Mesothelial cell of epicardium (in vitro differentiated cells): ENCODE results near the gene SHCBP1L. TPM values are rescaled to one million over a fixed set of nuclear protein-coding genes. Genes with fewer than 3 reads are reported as not detected.

Experiments used
- DNase-seq, 2 experiments: peaks; one replicate each; pipeline ENCODE4 v3.0.0; 2021; ENCODE audit warnings: low spot score in 2 of 2; ENCODE audit not compliant: unreplicated experiment in 2 of 2
- H3K27ac Mint-ChIP-seq: 2 replicates; pipeline ENCODE4 v1.8.0; 2021; ENCODE audit warnings: mixed read lengths
- H3K27me3 Mint-ChIP-seq: 2 replicates; pipeline ENCODE4 v1.8.0; 2021; ENCODE audit warnings: low read depth, mixed read lengths
- H3K36me3 Mint-ChIP-seq: 2 replicates; pipeline ENCODE4 v1.8.0; 2021; ENCODE audit warnings: mixed read lengths
- H3K4me1 Mint-ChIP-seq: 2 replicates; pipeline ENCODE4 v1.8.0; 2021; ENCODE audit warnings: mixed read lengths
- H3K4me3 Mint-ChIP-seq: 2 replicates; pipeline ENCODE4 v1.8.0; 2021; ENCODE audit warnings: mild to moderate bottlenecking, moderate library complexity, mixed read lengths
- H3K9me3 Mint-ChIP-seq: 2 replicates; pipeline ENCODE4 v1.8.0; 2021; ENCODE audit warnings: mixed read lengths
- total RNA-seq: library from RNA; stranded (reverse); gene quantifications from 3 replicates; pipeline ENCODE4 v1.2.1, GENCODE V29; 2021
- TF ChIP-seq, protein P1 (sequence below): fragments of 200-600 bp; sonication (generic); IDR thresholded peaks from one replicate; pipeline ENCODE4 v1.5.0; 2021; ENCODE audit warnings: antibody characterized with exemption; ENCODE audit not compliant: unreplicated experiment

Gene SHCBP1L
- total RNA-seq, 1 donor from 2014 or later: not detected

- H3K4me3 Mint-ChIP-seq: no peak overlapping the region
- no peak for DNase-seq
- TF ChIP-seq, protein P1, sequence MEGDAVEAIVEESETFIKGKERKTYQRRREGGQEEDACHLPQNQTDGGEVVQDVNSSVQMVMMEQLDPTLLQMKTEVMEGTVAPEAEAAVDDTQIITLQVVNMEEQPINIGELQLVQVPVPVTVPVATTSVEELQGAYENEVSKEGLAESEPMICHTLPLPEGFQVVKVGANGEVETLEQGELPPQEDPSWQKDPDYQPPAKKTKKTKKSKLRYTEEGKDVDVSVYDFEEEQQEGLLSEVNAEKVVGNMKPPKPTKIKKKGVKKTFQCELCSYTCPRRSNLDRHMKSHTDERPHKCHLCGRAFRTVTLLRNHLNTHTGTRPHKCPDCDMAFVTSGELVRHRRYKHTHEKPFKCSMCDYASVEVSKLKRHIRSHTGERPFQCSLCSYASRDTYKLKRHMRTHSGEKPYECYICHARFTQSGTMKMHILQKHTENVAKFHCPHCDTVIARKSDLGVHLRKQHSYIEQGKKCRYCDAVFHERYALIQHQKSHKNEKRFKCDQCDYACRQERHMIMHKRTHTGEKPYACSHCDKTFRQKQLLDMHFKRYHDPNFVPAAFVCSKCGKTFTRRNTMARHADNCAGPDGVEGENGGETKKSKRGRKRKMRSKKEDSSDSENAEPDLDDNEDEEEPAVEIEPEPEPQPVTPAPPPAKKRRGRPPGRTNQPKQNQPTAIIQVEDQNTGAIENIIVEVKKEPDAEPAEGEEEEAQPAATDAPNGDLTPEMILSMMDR: no peak
- H3K4me1 Mint-ChIP-seq: no peaks in the 10 kb centered on the region
- no peaks in the 10 kb centered on the region for H3K27me3 Mint-ChIP-seq
- H3K9me3 Mint-ChIP-seq: peaks cover 12% of the 10 kb centered on the region
- H3K36me3 Mint-ChIP-seq: no peaks in the 10 kb centered on the region
- no peak overlapping the region for H3K27ac Mint-ChIP-seq
Observed at GRCh38 chr1:182984138-182984537, 31.2 kb upstream of the SHCBP1L start.

DNA sequence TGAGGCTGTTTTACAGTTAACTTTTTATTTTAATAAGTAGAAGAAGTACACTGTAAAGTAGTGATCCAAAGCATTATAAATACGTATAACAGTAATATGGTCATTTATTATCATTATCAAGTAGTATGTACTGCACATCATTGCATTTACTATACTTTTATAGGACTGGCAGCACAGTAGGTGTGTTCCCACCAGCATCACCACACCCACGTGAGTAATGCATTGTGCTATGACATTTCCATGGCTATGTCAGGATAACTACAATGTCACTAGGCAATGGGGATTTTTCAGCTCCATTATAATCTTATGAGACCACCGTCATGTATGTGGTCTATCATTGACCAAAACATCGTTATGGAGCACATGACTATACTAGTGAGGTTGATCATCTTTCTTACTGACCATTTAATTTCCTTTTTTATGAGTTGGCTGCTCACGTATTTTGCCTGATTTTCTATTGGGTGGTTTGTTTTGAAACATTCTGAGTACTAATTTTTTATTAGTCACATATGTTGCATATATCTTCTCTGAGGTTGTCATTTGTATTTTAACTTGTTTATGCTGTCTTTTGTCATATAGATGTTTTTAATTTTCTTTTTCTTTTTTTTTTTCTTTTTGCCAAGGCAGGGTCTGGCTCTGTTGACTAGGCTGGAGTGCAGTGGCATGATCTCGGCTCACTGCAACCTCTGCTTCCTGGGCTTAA lies 25.3 kb upstream of the SHCBP1L start:
- Mint-ChIP-seq H3K27ac (no peak overlapping the region), H3K4me1 (peaks cover 5% of the 10 kb centered on the region), H3K4me3 (no peak overlapping the region), H3K9me3 (peaks cover 7% of the 10 kb centered on the region), H3K36me3 (no peaks in the 10 kb centered on the region), H3K27me3 (no peaks in the 10 kb centered on the region)
- TF ChIP-seq, protein P1: no peak
- no peak for DNase-seq

DNA sequence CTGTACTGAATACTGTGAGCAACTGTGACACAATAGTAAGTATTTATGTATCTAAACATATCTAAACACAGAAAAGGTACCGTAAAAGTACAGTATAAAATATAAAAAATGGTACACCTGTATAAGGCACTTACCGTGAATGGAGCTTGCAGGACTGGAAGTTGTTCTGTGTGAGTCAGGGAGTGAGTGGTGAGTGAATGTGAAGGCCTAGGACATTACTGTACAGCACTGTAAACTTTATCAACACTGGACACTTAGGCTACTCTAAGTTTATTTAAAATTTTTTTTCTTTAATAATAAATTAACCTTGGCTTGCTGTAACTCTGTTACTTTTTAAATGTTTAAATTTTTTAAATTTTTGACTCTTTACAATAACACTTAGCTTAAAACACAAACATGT lies 24.5 kb upstream of the SHCBP1L start:
- TF ChIP-seq, protein P1: no peak
- H3K27me3 Mint-ChIP-seq: no peaks in the 10 kb centered on the region
- H3K27ac Mint-ChIP-seq: no peak overlapping the region
- peaks cover 5% of the 10 kb centered on the region for H3K9me3 Mint-ChIP-seq
- no peak for DNase-seq
- H3K4me1 Mint-ChIP-seq: peaks cover 5% of the 10 kb centered on the region
- no peaks in the 10 kb centered on the region for H3K36me3 Mint-ChIP-seq
- H3K4me3 Mint-ChIP-seq: no peak overlapping the region

- peaks cover 14% of the 10 kb centered on the region for H3K4me1 Mint-ChIP-seq
- no peak overlapping the region for H3K4me3 Mint-ChIP-seq
- H3K36me3 Mint-ChIP-seq: no peaks in the 10 kb centered on the region
- TF ChIP-seq, protein P1: no peak
- no peaks in the 10 kb centered on the region for H3K9me3 Mint-ChIP-seq
- no peak for DNase-seq
- no peak overlapping the region for H3K27ac Mint-ChIP-seq
- no peaks in the 10 kb centered on the region for H3K27me3 Mint-ChIP-seq
Observed at GRCh38 chr1:182974506-182975191, 21.7 kb upstream of the SHCBP1L start.

- TF ChIP-seq, protein P1: no peak
- DNase-seq: no peak
- Mint-ChIP-seq H3K27ac (no peak overlapping the region), H3K27me3 (no peaks in the 10 kb centered on the region), H3K4me3 (no peak overlapping the region), H3K4me1 (peaks cover 30% of the 10 kb centered on the region), H3K9me3 (no peaks in the 10 kb centered on the region), H3K36me3 (no peaks in the 10 kb centered on the region)
Observed at GRCh38 chr1:182972829-182973228, 19.9 kb upstream of the SHCBP1L start.
